Left ventricle myocardium inferior (tissue), 1 donor: Measurements from ENCODE around the gene HAND1. TPM values are rescaled to one million over a fixed set of nuclear protein-coding genes. Genes with fewer than 3 reads are reported as not detected.

Source experiments
- DNase-seq: peaks from one replicate; pipeline ENCODE4 v3.0.0-alpha.2; 2020
- H3K27ac ChIP-seq: fragments of 200-600 bp; replicated peaks from 2 replicates; pipeline ENCODE4 v1.8.0; 2021
- H3K27me3 ChIP-seq: fragments of 200-600 bp; 2 replicates; pipeline ENCODE4 v1.8.0; 2021; ENCODE audit warnings: low read depth
- H3K36me3 ChIP-seq: fragments of 200-600 bp; 2 replicates; pipeline ENCODE4 v1.8.0; 2021
- H3K4me1 ChIP-seq: fragments of 200-600 bp; 2 replicates; pipeline ENCODE4 v1.8.0; 2021
- H3K4me3 ChIP-seq: fragments of 200-600 bp; 2 replicates; pipeline ENCODE4 v1.8.0; 2021; ENCODE audit warnings: mild to moderate bottlenecking, moderate library complexity
- H3K9me3 ChIP-seq: fragments of 200-600 bp; replicated peaks from 2 replicates; pipeline ENCODE4 v1.8.0; 2021
- CTCF ChIP-seq: fragments of 200-600 bp; IDR thresholded peaks from 2 replicates; pipeline ENCODE4 v1.8.0; 2021; ENCODE audit warnings: antibody characterized with exemption, mild to moderate bottlenecking, borderline replicate concordance
- intact Hi-C: fragments of 100-400 bp; cut with micrococcal nuclease; formaldehyde crosslinking; loops from one replicate; pipeline ENCODE4 v1.11.0; 2022
- total RNA-seq: library from RNA; stranded (reverse); fragmentation: NEBNext Ultra II Directional; extraction: Animal tissue kit (Norgen Biotek cat#: 25700); gene quantifications from one replicate; pipeline ENCODE4 v1.2.1, GENCODE V29; 2021
- donor health status: DM: no; HTN: yes; CAD: no; lungs with severe emphysema.

Gene HAND1
- total RNA-seq, 1 donor from 2014 or later = 26.2 TPM

GRCh38 chr5:154435226-154435625 is 42.8 kb downstream of the HAND1 start:
- no peaks in the 10 kb centered on the region for H3K9me3 ChIP-seq
- no peak for DNase-seq
- intact Hi-C loops = no loop called here
- H3K27ac ChIP-seq = no peak overlapping the region
- H3K27me3 ChIP-seq = no peaks in the 10 kb centered on the region
- H3K36me3 ChIP-seq = peaks cover 47% of the 10 kb centered on the region
- TF ChIP-seq CTCF = no peak
- H3K4me3 ChIP-seq = no peak overlapping the region
- H3K4me1 ChIP-seq = no peaks in the 10 kb centered on the region

GRCh38 chr5:154430961-154431630 is 46.9 kb downstream of the HAND1 start:
- no peaks in the 10 kb centered on the region for H3K4me1 ChIP-seq
- DNase-seq = no peak
- H3K27ac ChIP-seq = no peak overlapping the region
- no peaks in the 10 kb centered on the region for H3K27me3 ChIP-seq
- no peaks in the 10 kb centered on the region for H3K9me3 ChIP-seq
- intact Hi-C loops = no loop called here
- TF ChIP-seq CTCF = no peak
- peaks cover 10% of the 10 kb centered on the region for H3K36me3 ChIP-seq
- H3K4me3 ChIP-seq = no peak overlapping the region

- no peaks in the 10 kb centered on the region for H3K4me1 ChIP-seq
- peaks cover 5% of the 10 kb centered on the region for H3K36me3 ChIP-seq
- no peak overlapping the region for H3K4me3 ChIP-seq
- no peaks in the 10 kb centered on the region for H3K27me3 ChIP-seq
- H3K27ac ChIP-seq = no peak overlapping the region
- DNase-seq = no peak
- TF ChIP-seq CTCF = no peak
- intact Hi-C loops = no loop called here
- H3K9me3 ChIP-seq = no peaks in the 10 kb centered on the region
Observed at GRCh38 chr5:154430466-154430865, 47.6 kb downstream of the HAND1 start.

GRCh38 chr5:154429341-154429740 is 48.7 kb downstream of the HAND1 start:
- no peak for TF ChIP-seq CTCF
- Histone ChIP-seq H3K9me3 (no peaks in the 10 kb centered on the region), H3K27ac (no peak overlapping the region), H3K36me3 (peaks cover 5% of the 10 kb centered on the region), H3K27me3 (no peaks in the 10 kb centered on the region), H3K4me1 (no peaks in the 10 kb centered on the region), H3K4me3 (no peak overlapping the region)
- intact Hi-C loops = no loop called here
- DNase-seq = no peak

- H3K36me3 ChIP-seq = peaks cover 5% of the 10 kb centered on the region
- H3K4me1 ChIP-seq = no peaks in the 10 kb centered on the region
- no peak for TF ChIP-seq CTCF
- H3K9me3 ChIP-seq = no peaks in the 10 kb centered on the region
- H3K27me3 ChIP-seq = no peaks in the 10 kb centered on the region
- H3K4me3 ChIP-seq = no peak overlapping the region
- no peak overlapping the region for H3K27ac ChIP-seq
- DNase-seq = no peak
- intact Hi-C loops = no loop called here
Observed at GRCh38 chr5:154428208-154428607, 49.8 kb downstream of the HAND1 start.

Other genes starting within 250 kb of the HAND1 start
- 31.3 TPM for gene SAP30L, start 32.2 kb downstream of the HAND1 start, total RNA-seq